ENCODE results near the gene MIOS. TPM values are rescaled to one million over a fixed set of nuclear protein-coding genes. Genes with fewer than 3 reads are reported as not detected.

Gene MIOS
- total and polyA plus RNA-seq, 9 of the 15 experiments (the other 6 are each of a cell fraction or from before 2014, with no cell fraction given): 7.8 to 47.8 (median 30.6) TPM

- TF ChIP-seq PKNOX1 (IDR thresholded peaks at IDR 0.05) (no peak), HDAC8 (tag; IDR thresholded peaks at IDR 0.05) (no peak), ZNF764 (CRISPR knock-in tag; IDR thresholded peaks at IDR 0.05; ENCODE audit: low read depth) (no peak), ZNF518B (CRISPR knock-in tag; IDR thresholded peaks at IDR 0.05) (no peak), ZNF830 (CRISPR knock-in tag; IDR thresholded peaks at IDR 0.05) (no peak), CBX1 (IDR thresholded peaks at IDR 0.05; ENCODE audit: low read depth) (peak; percentile 81; the same call in 1 of the 2 replicates), AFF1 (IDR thresholded peaks at IDR 0.05; ENCODE audit: low read depth in 1 of 2, partially characterized antibody in 2 of 2) (no peak), ZNF561 (CRISPR knock-in tag; conservative IDR thresholded peaks at IDR 0.05) (no peak), ARHGAP35 (IDR thresholded peaks at IDR 0.05; ENCODE audit: partially characterized antibody) (no peak), KLF1 (tag; IDR thresholded peaks at IDR 0.05) (peak; percentile 84), HINFP (tag; conservative IDR thresholded peaks at IDR 0.05; ENCODE audit: low read depth) (no peak), ZSCAN29 (IDR thresholded peaks at IDR 0.05) (no peak), ZBTB49 (CRISPR knock-in tag; IDR thresholded peaks at IDR 0.05; ENCODE audit: borderline replicate concordance) (no peak)
Measured at GRCh38 chr7:7566651-7567611, at the start of gene MIOS (continued).

Data from K562 (cell line).